CD4-positive, alpha-beta T cell treated with Interferon alpha-2 for 1 hour (primary cell): ENCODE results near the gene SLC9C1.
A peak's percentile ranks its signal among the peaks of the same experiment; 100 is the strongest.
"Not testable (repeated sequence)": the region's sequence is repeated elsewhere in the genome, so short reads cannot be mapped to it uniquely, and the experiment has no call there.

ENCODE experiments used
- DNase-seq, 2 donors: peaks; one replicate each; pipeline ENCODE4 v3.0.0-alpha.2; 2020 to 2022

SLC9C1 gene

DNA sequence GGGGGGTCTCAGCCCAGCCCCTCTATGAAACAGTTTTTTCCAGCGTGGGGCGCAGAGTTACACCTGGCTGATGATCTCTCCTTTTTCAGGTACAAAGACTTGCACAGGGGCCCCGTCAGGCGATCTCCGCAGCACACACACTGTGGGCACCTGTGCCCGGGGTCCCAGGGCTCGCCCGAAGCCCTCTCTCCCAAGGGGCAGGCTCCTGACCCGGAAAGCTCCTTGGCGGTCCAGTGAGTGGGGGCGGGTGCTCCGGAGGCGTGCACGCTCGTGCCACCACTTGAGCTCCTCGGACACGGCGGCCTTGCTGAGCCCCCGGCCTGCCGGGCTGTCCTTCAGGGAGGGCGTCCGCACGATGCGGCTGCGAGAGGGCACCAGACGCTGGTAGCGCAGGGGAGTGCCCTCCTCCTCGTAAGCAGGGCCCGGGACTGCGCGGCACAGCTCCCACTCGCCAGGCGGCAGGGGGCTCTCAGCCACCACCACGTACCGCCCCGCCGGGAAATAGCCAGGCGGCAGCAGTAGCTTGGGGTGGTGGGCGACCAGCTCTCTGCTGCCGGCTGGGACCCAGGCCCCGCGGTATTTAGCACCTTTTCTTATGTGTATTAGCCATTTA is 108.5 kb downstream of the SLC9C1 start:
- not testable (repeated sequence) for DNase-seq

DNA sequence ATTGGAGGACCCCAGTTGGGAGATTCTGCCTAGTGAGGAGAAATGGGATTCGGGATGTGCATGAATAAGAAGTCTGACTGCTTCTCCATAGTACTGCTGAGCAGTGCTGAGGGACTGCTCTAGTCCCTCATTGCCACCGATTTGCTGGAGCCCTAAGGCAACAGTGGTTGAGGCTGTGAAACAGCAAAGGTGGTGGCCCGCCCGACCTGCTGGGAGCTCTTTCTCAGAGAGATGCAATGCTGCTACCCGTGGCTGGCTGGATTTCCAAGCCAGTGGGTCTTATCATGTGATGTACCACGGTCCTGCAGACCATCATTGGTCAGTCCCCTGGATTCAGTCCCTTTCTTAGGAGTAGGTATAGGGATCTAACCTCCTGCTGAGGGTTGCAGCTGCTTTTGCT is 118.4 kb downstream of the SLC9C1 start:
- no peak for DNase-seq

DNA sequence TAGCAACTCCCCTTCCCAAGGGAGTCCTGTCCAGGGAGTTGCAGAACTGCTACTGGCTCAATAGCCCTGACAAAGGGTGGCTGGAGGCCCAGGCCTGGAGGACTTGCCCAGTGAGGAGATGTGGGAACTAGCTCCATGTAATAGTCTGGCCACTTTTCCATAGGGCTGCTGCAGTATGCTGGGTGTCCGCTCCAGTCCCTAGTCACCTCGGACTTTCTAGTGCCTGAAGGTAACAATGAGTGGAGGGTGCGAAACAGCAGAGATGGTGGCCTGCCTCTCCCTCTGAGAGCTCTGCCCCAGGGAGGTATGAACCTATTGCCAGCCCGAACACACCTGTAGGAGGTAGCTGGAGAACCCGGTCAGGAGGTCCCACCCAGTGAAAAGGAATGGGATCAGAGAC is 119.0 kb downstream of the SLC9C1 start:
- DNase-seq, result no peak

DNA sequence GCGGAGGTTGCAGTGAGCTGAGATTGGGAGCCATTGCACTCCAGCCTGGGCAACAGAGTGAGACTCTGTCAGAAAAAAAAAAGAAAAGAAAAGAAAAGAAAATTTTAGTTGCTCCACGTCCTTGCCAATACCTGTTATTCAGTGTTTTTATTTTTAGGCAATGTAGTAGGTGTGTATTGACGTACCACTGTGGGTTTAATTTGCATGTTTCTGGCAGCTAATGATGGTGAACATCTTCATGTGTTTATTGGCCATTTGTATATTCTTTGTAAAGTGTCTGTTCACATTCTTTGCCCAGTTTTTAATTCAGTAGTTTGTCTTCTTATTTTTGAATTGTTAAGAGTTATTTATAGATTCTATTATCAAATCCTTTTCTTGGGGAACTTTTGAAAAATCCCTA is 122.9 kb downstream of the SLC9C1 start:
- DNase-seq, result no peak

DNA sequence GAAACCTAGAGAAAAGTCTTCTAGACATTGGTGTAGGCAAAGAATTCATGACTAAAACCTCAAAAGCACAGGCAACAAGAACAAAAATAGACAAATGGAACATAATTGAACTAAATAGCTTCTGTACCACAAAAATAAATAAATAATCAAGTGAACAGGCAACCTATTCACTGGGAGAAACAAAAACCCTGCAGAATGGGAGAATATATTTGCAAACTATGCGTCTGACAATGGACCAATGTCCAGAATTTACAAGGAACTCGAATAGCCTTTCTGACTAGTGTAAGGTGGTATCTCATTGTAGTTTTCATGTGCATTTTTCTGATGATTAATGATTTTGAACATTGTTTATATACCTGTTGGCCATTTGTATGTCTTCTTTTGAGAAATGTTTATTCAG is 124.0 kb downstream of the SLC9C1 start:
- no peak for DNase-seq

DNA sequence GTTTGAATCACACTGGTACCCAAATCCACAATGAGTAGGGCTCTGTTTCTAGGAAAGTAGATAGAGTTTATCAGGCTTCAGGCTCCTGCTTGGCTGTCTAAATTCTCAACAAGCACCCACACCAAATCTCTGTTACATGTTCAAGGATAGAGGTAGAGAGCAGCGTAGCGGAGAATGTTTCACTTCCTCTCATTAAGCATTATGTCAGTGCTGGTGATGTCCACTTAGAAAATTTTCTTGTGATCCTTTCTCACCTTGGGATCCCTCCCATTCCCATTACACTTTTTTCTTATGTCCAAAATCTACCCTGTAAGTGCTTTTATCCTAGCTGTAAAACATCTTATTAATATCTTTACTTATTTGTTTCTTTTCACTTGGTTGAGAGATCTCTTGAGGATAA is 126.3 kb downstream of the SLC9C1 start:
- no peak for DNase-seq

DNA sequence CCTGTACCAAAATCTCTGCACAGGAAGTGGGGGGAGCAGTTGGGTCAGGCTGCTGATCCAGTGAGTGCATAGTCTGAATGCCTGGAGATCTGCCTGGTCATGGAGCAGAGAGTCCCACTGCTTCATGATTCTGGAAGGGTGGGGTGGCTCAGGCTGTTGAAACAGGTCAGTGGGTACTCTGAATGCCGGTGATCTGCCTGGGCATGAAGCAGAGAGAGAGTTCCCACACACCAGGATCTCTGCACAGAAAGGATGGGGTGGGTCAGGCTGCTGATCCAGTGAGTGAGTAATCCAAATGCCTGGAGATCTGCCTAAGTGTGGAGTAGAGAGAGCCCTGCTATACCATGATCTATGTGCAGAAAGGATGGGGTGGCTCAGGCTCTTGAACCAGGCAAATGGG is 144.9 kb downstream of the SLC9C1 start:
- no peak for DNase-seq

DNA sequence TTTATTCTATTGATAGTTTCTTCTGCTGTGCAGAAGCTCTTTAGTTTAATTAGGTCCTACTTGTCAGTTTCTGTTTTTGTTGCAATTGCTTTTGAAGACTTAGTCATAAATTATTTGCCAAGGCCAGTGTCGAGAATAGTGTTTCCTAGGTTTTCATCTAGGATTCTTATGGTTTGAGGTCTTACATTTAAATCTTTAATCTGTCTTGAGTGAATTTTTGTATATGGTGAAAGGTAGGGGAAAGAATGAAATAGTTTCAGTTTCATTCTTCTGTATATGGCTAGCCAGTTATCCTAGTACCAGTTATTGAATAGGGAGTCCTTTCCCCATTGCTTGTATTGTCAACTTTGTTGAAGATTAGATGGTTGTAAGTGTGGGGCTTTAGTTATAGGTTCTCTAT is 150.3 kb downstream of the SLC9C1 start:
- no peak for DNase-seq

DNA sequence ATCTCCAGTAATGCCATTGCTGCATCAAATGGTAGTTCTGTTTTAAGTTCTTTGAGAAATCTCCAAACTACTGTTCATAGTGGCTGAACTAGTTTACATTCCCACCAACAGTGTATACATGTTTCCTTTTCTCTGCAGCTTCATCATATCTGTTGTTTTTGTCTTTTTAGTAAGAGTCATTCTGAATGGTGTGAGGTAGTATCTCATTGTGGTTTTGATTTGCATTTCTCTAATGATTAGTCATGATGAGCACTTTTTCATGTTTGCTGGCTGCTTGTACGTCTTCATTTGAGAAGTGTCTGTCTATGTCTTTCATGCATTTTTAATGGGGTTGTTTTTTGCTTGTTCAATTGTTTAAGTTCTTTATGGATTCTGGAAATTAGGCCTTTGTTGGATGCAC is 150.8 kb downstream of the SLC9C1 start:
- no peak for DNase-seq

DNA sequence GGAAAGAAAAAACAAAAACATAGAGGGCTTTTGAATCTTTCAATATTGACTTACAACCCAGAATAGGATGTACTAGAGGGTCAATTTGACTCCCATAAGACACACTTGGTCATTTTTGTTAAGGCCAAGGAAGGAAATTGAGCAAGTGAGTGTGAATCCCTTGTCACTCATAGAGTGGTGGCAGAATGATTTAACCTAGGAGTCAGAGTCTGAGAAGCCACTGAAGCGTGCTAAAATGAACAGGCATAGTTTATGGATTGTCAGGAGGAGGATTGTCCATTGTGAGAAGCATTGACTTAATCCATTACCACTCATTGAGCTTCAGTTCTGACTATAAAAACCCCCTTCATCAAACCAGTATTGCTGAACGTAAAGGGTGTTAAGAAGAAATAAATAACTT is 152.7 kb downstream of the SLC9C1 start:
- no peak for DNase-seq

DNA sequence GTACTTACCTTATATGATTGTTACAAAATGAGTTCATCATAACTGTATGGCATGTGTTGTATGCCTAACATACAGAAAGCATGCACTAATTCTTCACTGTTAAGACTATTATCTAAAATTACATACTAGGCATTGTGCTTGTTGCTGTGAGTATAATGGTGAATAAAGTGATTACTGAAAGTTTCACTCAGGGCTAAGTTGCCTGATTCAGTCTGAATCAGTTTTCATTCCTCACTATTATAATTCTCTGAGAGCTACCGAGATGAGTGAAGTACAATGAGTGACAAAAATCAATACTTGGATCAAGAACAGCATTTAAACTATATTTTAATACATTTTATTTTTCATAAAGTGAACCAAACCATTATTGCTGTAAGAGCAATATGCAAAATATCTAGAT is 153.4 kb downstream of the SLC9C1 start:
- DNase-seq, result no peak

DNA sequence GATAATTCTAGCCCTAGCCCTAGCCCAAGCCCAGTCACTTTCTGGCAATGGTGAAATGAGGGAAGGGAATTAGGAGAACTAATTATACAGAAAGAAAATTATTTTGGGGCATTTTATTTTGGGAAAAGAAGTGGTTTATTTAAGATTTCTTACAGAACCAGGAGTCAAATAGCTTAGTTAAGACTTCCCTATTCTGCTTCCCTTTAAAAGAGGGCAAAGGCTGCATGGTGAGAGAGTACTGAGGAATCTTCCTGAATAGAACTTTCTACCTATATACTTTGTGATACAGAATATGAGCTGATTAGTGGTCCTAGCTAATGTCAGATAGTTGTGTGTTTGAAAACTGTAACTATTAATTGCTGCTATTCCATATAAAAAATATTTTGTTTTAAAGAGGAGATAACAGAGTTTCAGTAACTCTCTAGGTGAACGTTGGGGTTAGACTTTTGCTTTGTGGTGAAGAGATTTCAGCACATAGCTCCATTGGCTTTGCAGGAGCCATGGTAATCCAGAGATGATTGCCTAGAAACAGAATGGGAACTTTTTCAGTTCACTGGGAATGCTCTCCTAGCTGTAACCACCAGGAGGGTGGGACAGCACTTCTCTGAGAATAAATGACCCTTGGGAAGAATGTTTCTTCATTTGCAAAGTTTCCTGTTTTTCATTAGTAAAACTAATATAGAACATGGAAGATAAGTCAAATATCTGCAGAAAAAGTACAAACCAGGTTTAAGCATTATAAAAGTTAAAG is 155.6 kb downstream of the SLC9C1 start:
- no peak for DNase-seq

DNA sequence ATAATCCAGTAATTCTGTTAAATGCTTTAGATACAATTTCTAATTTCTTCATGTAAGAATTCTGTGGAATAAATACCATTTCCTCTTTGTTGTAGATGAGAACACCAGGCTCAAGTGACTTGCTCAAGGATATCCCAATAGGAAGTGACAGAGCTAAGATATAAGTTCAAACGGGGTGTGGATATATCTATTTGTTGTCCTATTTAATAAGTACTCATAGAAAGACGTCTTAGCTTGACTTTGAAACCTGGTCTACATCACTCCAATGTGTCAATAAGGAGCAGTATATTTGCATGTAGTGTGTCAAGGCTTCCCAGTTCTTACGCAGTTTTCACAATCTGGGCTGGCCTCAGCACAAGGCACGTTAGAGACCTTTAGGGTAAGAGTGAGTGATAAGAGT is 156.2 kb downstream of the SLC9C1 start:
- no peak for DNase-seq

DNA sequence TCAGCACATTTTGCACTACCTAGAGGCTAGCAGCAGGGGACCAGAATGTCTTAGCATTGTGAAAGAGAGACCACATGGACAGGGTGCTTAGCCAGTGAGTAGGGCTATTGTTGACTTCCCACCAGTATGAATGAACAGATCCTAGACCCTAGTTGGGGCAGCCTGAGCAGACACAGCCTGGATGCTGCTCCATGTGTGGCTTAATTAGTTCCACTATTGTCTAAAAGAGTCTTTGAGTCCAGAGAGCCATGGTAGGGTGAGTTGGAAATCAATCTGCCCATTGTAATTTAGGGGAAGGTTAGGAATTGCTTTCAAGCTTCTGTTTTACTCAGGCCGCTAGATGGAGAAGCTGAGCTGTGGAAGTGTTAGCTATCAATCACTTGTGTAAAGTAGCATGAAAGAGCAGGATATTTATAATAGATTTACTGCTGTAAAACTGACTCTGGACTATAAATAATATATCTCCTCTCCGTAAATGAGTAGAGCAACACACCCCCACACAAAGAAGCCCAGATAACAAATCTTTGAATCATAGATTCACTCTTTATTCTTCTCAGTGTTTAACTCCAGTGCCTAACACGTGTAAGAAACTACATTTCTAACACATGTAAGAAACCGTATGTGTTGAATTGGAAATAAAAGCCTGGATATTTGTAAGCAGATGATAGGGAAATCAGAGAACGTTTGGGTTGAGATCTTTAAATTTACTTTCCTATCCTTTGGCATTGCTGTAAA is 156.9 kb downstream of the SLC9C1 start:
- peak; percentile 34 to 65 for DNase-seq

DNA sequence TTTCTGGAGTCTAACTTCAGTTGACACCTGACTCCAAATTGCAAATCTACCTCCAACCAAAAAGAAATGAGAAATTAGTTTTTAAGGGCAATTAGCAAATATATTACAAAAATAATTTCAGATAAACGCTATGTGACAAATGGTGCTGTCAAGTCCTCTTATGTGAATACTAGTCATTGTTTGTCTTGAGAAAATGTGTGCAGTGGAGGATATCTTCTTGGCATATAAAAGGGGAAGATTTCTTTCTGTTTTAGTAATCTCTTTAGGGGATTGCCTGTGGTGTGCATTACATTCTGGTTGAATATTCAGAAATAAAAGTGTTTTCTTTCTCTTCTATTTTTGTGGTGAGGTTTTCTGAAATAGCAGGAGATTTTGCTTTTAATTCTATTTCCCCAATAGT is 158.0 kb downstream of the SLC9C1 start:
- no peak for DNase-seq

DNA sequence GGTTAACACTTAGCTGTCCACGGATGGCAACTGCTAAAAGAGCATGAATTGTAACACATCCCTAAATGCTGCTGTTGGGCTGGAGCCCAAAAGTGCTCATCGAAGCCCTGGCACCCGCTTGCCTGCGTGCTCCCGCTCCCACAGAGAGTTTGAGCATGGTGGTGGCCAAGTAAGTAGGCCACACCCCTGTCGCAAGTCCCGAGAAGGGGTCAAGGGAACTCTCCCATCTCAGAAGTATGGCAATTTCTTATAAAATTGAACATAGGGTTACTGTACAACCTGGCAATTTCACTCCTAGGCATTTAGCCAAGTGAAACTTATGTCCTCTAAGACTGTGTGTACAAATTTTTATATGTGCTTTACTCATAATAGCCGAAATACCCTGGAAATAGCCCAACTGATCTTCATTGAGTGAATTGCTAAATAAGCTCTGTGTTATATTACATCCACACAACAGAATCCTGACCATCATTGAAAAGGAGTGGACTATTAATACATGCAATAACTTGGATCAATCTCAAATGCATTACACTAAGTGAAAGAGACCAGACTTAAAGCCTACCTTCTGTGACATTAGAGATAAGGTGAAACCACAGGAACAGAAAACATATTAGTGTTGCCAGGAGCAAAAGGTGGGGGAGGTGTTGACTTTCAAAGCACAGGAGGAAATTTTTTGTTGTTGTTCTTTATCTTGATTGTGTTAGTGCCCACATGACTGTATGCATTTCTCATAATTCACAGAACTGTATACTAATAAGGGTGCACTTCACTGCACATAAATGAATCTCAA is 159.5 kb downstream of the SLC9C1 start:
- DNase-seq, result peak; percentile 29 to 79

DNA sequence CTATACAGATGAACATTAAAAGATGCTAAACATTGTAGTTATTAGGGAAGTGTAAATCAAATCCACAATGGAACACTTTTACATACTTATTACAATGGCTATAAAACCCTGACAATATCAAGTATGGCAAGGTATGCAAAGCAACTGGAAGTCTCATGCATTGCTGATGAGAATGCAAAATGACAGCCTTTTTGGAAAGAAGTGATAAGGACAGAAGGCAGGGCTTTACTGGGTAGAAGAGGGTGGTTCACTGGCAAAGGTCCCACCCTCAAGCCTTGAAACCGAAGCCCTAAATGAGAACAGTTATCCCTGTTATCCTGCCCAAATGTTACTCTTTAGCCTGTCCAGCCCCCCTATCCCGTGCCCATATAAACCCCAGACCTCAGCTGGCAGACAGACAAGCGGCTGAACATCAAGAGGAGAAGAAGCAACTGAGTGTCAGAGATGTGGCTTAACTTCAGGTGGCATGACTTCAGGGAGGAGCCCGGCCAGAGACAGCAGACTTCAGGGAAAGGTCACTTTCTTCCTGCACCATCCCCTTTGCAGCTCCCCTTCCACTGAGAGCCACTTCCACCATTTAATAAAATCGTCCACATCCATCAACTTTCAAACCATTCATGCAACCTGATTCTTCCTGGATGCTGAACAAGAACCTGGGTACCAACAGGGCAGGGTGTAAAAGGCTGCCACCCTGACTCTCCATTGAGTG is 160.2 kb downstream of the SLC9C1 start:
- no peak for DNase-seq

DNA sequence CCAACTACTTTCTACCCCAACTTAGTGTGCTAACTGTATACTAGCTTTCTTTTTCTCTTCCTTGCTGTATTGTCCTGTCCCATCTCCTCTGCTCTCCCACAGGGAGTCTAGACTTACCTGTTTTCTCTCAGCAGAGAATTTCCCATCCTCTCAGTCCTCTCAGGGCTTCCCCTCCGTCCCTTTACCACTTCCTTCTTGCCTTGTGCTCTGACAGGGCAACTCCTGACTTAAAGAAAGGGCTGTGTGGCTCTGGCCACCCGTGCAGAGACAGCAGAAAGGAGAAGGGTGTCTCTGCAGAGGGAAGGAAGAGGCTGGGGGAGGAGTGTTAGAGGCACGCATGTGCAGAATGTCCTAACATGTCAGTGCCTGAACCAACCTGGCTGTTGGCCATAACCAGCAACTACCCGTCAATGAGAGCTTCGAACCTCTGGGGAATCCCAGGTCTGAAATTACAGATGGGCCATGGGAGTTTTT is 161.0 kb downstream of the SLC9C1 start, which contains the start of gene GCSAM:
Gene GCSAM, minus strand, starts transcription at position 274 of the 474 bp plus-strand sequence. Its CDS starts 128 bp downstream, at position 146.
- peak; percentile 87 to 88 for DNase-seq

DNA sequence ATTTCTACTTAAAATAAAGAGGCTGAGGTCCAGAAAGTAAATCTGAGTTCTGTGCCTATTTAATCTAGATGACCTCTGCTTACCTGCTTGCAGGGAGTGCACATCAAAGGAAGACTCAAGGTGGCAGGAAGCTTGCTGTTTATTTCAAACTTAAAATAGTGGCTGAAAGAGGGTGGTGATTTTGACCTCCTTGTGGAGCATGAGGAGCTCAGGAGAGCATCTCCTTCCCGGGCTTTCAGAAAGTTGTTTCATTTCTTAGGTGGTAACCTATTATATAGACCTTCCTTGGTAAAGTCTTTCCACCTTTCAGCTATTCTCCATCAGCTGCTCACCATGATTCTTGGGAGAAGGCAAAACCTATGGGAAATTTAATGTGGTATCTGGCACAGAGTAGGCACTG is 161.5 kb downstream of the SLC9C1 start:
- DNase-seq, result peak in 1 of 2 donors; percentile 37

DNA sequence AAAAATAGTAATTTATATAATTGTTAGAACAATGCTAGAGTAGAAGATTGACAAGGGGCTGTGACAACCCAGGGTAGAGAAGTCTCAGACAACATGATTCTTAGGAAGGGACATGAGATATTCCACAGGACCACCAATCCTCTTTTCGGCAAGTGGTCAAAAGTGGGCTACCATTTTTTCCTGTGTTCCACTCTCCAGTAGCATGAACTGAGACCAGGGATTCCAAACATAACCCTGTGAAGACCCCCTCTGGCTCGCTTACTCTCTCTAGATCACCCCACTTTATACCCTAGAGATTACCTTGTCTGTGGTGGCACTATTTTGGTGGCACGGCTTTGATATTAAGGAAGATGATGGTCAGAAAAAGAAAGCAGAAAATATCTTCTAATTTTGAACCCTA is 161.9 kb downstream of the SLC9C1 start:
- no peak for DNase-seq

DNA sequence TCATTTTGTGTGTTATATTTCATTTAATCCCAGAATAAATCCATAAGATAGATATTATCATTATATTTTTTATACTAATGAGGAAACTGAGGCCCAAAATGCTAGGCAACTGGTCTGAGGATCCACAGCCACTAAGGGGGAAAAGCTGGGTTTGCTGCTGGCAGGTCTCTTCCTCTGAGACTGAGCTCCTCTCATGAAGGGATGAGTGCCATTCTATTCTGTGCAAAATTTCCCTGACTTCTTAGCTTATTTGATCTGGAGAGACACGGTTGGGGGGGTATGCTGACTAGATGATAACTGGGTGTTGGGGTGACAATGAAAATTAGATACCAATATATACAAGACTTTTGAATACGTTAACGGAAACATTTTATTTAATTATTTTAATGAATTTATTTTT is 162.9 kb downstream of the SLC9C1 start:
- DNase-seq, result peak in 1 of 2 donors; percentile 24

DNA sequence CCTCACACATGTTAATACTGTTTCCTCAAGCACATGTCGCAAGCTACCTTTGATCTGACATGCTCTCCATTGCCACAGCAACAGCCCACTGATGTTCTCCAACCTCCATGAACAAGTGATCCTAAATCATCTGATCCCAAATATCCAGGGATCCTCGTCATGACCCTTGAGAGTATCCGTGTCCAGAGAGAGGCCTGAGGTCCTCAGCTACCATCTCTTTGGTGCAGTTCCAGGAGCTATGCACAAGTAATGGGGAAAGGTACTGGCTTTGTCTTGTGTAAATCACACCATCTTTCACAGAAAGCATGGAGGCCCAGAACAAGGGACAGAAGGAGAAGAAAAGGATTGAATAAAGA is 163.4 kb downstream of the SLC9C1 start:
- no peak for DNase-seq
